HEK293 (cell line): ENCODE measurements around the gene GEMIN7.

Experiments
- CTCF ChIA-PET: fragments of 350-600 bp; formaldehyde crosslinking; extraction: SDS; loops from one replicate; lab custom pipeline; 2021; ENCODE audit warnings: antibody characterized with exemption; lab: Yijun Ruan, JAX
- POLR2A ChIA-PET: fragments of 300-600 bp; formaldehyde crosslinking; extraction: SDS; loops from one replicate; lab custom pipeline; 2020; ENCODE audit warnings: antibody characterized with exemption, inconsistent platforms; lab: Yijun Ruan, JAX
- H3K27ac ChIP-seq: fragments of 200-500 bp; sonication (Bioruptor generic); 2 replicates; pipeline ENCODE4 v1.5.1; 2014; ENCODE audit warnings: low read depth, low read length, control low read depth, inconsistent platforms; ENCODE audit errors: extremely low read depth
- H3K36me3 ChIP-seq, 2 experiments: fragments of 200-500 bp in 1 of 2; sonication (Bioruptor generic) in 1 of 2; 1 replicate in 1 of 2; 2 replicates in 1 of 2; pipeline ENCODE4 v1.5.1; 2014 to 2017; ENCODE audit warnings: inconsistent platforms in 2 of 2, low read length in 2 of 2; ENCODE audit not compliant: control insufficient read depth in 2 of 2, insufficient read depth in 1 of 2
- H3K4me1 ChIP-seq: fragments of 200-500 bp; sonication (Bioruptor generic); 2 replicates; pipeline ENCODE4 v1.5.1; 2014; ENCODE audit warnings: mild to moderate bottlenecking, low read length, inconsistent platforms; ENCODE audit not compliant: control insufficient read depth, insufficient read depth
- H3K4me3 ChIP-seq: 2 replicates; pipeline ENCODE4 v1.5.1; 2011; ENCODE audit warnings: low read depth, mild to moderate bottlenecking, control low read depth, low read length, moderate library complexity
- H3K9me3 ChIP-seq: fragments of 200-500 bp; sonication (Bioruptor generic); 2 replicates; pipeline ENCODE4 v1.5.1; 2014; ENCODE audit warnings: low read depth, low read length, inconsistent platforms; ENCODE audit not compliant: control insufficient read depth, insufficient read depth
- BCL11B ChIP-seq: fragments of 450-650 bp; formaldehyde crosslinking; IDR thresholded peaks from 2 replicates; pipeline ENCODE4 v1.5.1; 2016; ENCODE audit warnings: low read depth, missing biosample characterization, missing genetic modification characterization
- RBAK ChIP-seq: fragments of 450-650 bp; formaldehyde crosslinking; IDR thresholded peaks from 2 replicates; pipeline ENCODE4 v1.5.1; 2016; ENCODE audit warnings: missing biosample characterization, missing genetic modification characterization
- REPIN1 ChIP-seq: fragments of 450-650 bp; formaldehyde crosslinking; IDR thresholded peaks from 2 replicates; pipeline ENCODE4 v1.5.1; 2017; ENCODE audit warnings: missing biosample characterization, missing genetic modification characterization, low read depth
- SP3 ChIP-seq: fragments of 450-650 bp; formaldehyde crosslinking; IDR thresholded peaks from 2 replicates; pipeline ENCODE4 v1.5.1; 2016; ENCODE audit warnings: missing biosample characterization, missing genetic modification characterization
- TRIM28 ChIP-seq: IDR thresholded peaks from 2 replicates; pipeline ENCODE4 v1.6.1; 2011; ENCODE audit warnings: low read length, control low read depth, borderline replicate concordance
- ZEB2 ChIP-seq: fragments of 450-650 bp; formaldehyde crosslinking; IDR thresholded peaks from 2 replicates; pipeline ENCODE4 v1.5.1; 2016; ENCODE audit warnings: missing biosample characterization, missing genetic modification characterization
- ZFP69B ChIP-seq: fragments of 450-650 bp; formaldehyde crosslinking; IDR thresholded peaks from 2 replicates; pipeline ENCODE4 v1.5.1; 2016; ENCODE audit warnings: missing biosample characterization, missing genetic modification characterization
- ZNF10 ChIP-seq: fragments of 450-650 bp; formaldehyde crosslinking; IDR thresholded peaks from 2 replicates; pipeline ENCODE4 v1.5.1; 2017; ENCODE audit warnings: missing biosample characterization, missing genetic modification characterization
- ZNF175 ChIP-seq: fragments of 450-650 bp; formaldehyde crosslinking; IDR thresholded peaks from 2 replicates; pipeline ENCODE4 v1.5.1; 2016; ENCODE audit warnings: missing biosample characterization, missing genetic modification characterization
- ZNF18 ChIP-seq: fragments of 450-650 bp; formaldehyde crosslinking; IDR thresholded peaks from 2 replicates; pipeline ENCODE4 v1.5.1; 2016; ENCODE audit warnings: missing biosample characterization, missing genetic modification characterization
- ZNF214 ChIP-seq: fragments of 450-650 bp; formaldehyde crosslinking; IDR thresholded peaks from 2 replicates; pipeline ENCODE4 v1.5.1; 2017; ENCODE audit warnings: missing biosample characterization, mild to moderate bottlenecking, missing genetic modification characterization, borderline replicate concordance
- ZNF23 ChIP-seq: fragments of 450-650 bp; formaldehyde crosslinking; IDR thresholded peaks from 2 replicates; pipeline ENCODE4 v1.5.1; 2016; ENCODE audit warnings: missing biosample characterization, missing genetic modification characterization, borderline replicate concordance
- ZNF549 ChIP-seq: fragments of 450-650 bp; IDR thresholded peaks from 2 replicates; pipeline ENCODE4 v1.5.1; 2018; ENCODE audit warnings: missing biosample characterization, missing genetic modification characterization, mild to moderate bottlenecking, inconsistent platforms, moderate library complexity
- ZNF558 ChIP-seq: fragments of 450-650 bp; formaldehyde crosslinking; IDR thresholded peaks from 2 replicates; pipeline ENCODE4 v1.5.1; 2016; ENCODE audit warnings: missing biosample characterization, missing genetic modification characterization
- ZNF776 ChIP-seq: fragments of 450-650 bp; formaldehyde crosslinking; IDR thresholded peaks from 2 replicates; pipeline ENCODE4 v1.5.0; 2017; ENCODE audit warnings: missing biosample characterization, missing genetic modification characterization, borderline replicate concordance
- ZNF777 ChIP-seq: fragments of 450-650 bp; formaldehyde crosslinking; IDR thresholded peaks from 2 replicates; pipeline ENCODE4 v1.5.1; 2017; ENCODE audit warnings: missing biosample characterization, missing genetic modification characterization, borderline replicate concordance
- TF ChIP-seq, protein P1 (sequence below): fragments of 450-650 bp; formaldehyde crosslinking; IDR thresholded peaks from 2 replicates; pipeline ENCODE4 v1.5.1; 2016; ENCODE audit warnings: missing biosample characterization, missing genetic modification characterization
- TF ChIP-seq, protein P2 (sequence below): fragments of 450-650 bp; formaldehyde crosslinking; IDR thresholded peaks from 2 replicates; pipeline ENCODE4 v1.5.1; 2016; ENCODE audit warnings: missing biosample characterization, missing genetic modification characterization
- TF ChIP-seq, protein P3 (sequence below): fragments of 450-650 bp; formaldehyde crosslinking; IDR thresholded peaks from 2 replicates; pipeline ENCODE4 v1.5.1; 2016; ENCODE audit warnings: missing biosample characterization, missing genetic modification characterization
- TF ChIP-seq, protein P4 (sequence below): fragments of 450-650 bp; formaldehyde crosslinking; IDR thresholded peaks from 2 replicates; pipeline ENCODE4 v1.5.1; 2016; ENCODE audit warnings: missing biosample characterization, missing genetic modification characterization

GEMIN7 gene

GRCh38 chr19:45091031-45091923 lies 12.2 kb downstream of the GEMIN7 start (continued):
- 0 out of 2 replicates have a peak, but pooled peaks have one; percentile 67 for TF ChIP-seq TRIM28
- TF ChIP-seq, protein P1, sequence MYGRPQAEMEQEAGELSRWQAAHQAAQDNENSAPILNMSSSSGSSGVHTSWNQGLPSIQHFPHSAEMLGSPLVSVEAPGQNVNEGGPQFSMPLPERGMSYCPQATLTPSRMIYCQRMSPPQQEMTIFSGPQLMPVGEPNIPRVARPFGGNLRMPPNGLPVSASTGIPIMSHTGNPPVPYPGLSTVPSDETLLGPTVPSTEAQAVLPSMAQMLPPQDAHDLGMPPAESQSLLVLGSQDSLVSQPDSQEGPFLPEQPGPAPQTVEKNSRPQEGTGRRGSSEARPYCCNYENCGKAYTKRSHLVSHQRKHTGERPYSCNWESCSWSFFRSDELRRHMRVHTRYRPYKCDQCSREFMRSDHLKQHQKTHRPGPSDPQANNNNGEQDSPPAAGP (tag by site-specific recombination) = 0 out of 2 replicates have a peak, but pooled peaks have one; percentile 44
- no peak for TF ChIP-seq ZNF777 (tag by site-specific recombination)
- TF ChIP-seq ZNF214 (tag by site-specific recombination) = no peak
- TF ChIP-seq BCL11B (tag by site-specific recombination) = peak; percentile 40; the same call in 1 of the 2 replicates
- 0 out of 2 replicates have a peak, but pooled peaks have one; percentile 12 for TF ChIP-seq ZNF558 (tag by site-specific recombination)
- 0 out of 2 replicates have a peak, but pooled peaks have one; percentile 13 for TF ChIP-seq RBAK (tag by site-specific recombination)
- TF ChIP-seq, protein P2, sequence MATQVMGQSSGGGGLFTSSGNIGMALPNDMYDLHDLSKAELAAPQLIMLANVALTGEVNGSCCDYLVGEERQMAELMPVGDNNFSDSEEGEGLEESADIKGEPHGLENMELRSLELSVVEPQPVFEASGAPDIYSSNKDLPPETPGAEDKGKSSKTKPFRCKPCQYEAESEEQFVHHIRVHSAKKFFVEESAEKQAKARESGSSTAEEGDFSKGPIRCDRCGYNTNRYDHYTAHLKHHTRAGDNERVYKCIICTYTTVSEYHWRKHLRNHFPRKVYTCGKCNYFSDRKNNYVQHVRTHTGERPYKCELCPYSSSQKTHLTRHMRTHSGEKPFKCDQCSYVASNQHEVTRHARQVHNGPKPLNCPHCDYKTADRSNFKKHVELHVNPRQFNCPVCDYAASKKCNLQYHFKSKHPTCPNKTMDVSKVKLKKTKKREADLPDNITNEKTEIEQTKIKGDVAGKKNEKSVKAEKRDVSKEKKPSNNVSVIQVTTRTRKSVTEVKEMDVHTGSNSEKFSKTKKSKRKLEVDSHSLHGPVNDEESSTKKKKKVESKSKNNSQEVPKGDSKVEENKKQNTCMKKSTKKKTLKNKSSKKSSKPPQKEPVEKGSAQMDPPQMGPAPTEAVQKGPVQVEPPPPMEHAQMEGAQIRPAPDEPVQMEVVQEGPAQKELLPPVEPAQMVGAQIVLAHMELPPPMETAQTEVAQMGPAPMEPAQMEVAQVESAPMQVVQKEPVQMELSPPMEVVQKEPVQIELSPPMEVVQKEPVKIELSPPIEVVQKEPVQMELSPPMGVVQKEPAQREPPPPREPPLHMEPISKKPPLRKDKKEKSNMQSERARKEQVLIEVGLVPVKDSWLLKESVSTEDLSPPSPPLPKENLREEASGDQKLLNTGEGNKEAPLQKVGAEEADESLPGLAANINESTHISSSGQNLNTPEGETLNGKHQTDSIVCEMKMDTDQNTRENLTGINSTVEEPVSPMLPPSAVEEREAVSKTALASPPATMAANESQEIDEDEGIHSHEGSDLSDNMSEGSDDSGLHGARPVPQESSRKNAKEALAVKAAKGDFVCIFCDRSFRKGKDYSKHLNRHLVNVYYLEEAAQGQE (tag by site-specific recombination) = peak; percentile 28; the same call in 1 of the 2 replicates

- ChIA-PET POLR2A (interaction anchor here (0.6 to 2.9 kb wide), 19 partner anchors 9 to 223 kb away, joined by 3 to 54 read pairs (median 8); partner anchors contain the start of genes BLOC1S3, CLASRP, GEMIN7 and RELB), CTCF (interaction anchor here (0.6 to 4.1 kb wide), 11 partner anchors 10 to 392 kb away, joined by 3 to 30 read pairs (median 4); partner anchors contain the start of gene CLASRP)
- H3K9me3 ChIP-seq = no peaks in the 10 kb centered on the region
- H3K4me1 ChIP-seq = peaks cover 27% of the 10 kb centered on the region
- peak within 1 kb of the TSS; percentile 96 for H3K27ac ChIP-seq
- peaks cover 23 to 32% of the 10 kb centered on the region in 2 experiments; a peak in 2 of 3 replicates for H3K36me3 ChIP-seq
- H3K4me3 ChIP-seq = peak within 1 kb of the TSS; percentile 91
- TF ChIP-seq ZNF776 (tag by site-specific recombination) (no peak), ZNF10 (peak; percentile 42; the same call in 1 of the 2 replicates), ZNF549 (tag by site-specific recombination) (no peak), ZFP69B (tag by site-specific recombination) (peak; percentile 69), ZNF175 (no peak), SP3 (tag by site-specific recombination) (peak; percentile 99), REPIN1 (tag by site-specific recombination) (0 out of 2 replicates have a peak, but pooled peaks have one; percentile 19), ZNF23 (no peak), ZNF18 (tag by site-specific recombination) (no peak), ZEB2 (peak; percentile 94)
- TF ChIP-seq, protein P3, sequence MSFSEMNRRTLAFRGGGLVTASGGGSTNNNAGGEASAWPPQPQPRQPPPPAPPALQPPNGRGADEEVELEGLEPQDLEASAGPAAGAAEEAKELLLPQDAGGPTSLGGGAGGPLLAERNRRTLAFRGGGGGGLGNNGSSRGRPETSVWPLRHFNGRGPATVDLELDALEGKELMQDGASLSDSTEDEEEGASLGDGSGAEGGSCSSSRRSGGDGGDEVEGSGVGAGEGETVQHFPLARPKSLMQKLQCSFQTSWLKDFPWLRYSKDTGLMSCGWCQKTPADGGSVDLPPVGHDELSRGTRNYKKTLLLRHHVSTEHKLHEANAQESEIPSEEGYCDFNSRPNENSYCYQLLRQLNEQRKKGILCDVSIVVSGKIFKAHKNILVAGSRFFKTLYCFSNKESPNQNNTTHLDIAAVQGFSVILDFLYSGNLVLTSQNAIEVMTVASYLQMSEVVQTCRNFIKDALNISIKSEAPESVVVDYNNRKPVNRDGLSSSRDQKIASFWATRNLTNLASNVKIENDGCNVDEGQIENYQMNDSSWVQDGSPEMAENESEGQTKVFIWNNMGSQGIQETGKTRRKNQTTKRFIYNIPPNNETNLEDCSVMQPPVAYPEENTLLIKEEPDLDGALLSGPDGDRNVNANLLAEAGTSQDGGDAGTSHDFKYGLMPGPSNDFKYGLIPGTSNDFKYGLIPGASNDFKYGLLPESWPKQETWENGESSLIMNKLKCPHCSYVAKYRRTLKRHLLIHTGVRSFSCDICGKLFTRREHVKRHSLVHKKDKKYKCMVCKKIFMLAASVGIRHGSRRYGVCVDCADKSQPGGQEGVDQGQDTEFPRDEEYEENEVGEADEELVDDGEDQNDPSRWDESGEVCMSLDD = no peak
- TF ChIP-seq, protein P4, sequence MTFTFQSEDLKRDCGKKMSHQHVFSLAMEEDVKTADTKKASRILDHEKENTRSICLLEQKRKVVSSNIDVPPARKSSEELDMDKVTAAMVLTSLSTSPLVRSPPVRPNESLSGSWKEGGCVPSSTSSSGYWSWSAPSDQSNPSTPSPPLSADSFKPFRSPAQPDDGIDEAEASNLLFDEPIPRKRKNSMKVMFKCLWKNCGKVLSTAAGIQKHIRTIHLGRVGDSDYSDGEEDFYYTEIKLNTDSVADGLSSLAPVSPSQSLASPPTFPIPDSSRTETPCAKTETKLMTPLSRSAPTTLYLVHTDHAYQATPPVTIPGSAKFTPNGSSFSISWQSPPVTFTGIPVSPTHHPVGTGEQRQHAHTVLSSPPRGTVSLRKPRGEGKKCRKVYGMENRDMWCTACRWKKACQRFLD = no peak
- TF ChIP-seq, protein P1 (tag by site-specific recombination) = peak; percentile 86
Observed at GRCh38 chr19:45092747-45093678, 14.0 kb downstream of the GEMIN7 start, which contains the start of gene PPP1R37. PPP1R37 (plus strand) TSS chr19:45093179; CDS start chr19:45093326, 147 bp downstream.
